Stimulated activated CD4-positive, alpha-beta T cell treated with anti-CD3 and anti-CD28 coated beads, Interleukin-1b, Interleukin-23, amount 100 ng/mL, for 4 hours (primary cell): ENCODE data around the gene ZBTB48.
A peak's percentile ranks its signal among the peaks of the same experiment; 100 is the strongest.
"Not testable (repeated sequence)": the region's sequence is repeated elsewhere in the genome, so short reads cannot be mapped to it uniquely, and the experiment has no call there.

ENCODE experiments used
- DNase-seq, 2 donors: peaks; one replicate each; pipeline ENCODE4 v3.0.0-alpha.2; 2020; ENCODE audit warnings: low read depth in 2 of 2

Gene ZBTB48

GRCh38 chr1:6632588-6633514 lies 53.1 kb downstream of the ZBTB48 start:
- no peak for DNase-seq

- DNase-seq: peak in 1 of 2 donors; percentile 39
Observed at GRCh38 chr1:6634371-6635052, 54.7 kb downstream of the ZBTB48 start.

GRCh38 chr1:6635161-6635909 lies 55.5 kb downstream of the ZBTB48 start:
- no peak for DNase-seq

GRCh38 chr1:6635910-6636760 lies 56.3 kb downstream of the ZBTB48 start:
- DNase-seq: no peak

GRCh38 chr1:6636778-6637177 lies 57.0 kb downstream of the ZBTB48 start:
- not testable (repeated sequence) for DNase-seq

- no peak for DNase-seq
Observed at GRCh38 chr1:6637770-6638169, 58.0 kb downstream of the ZBTB48 start.

GRCh38 chr1:6638226-6638625 lies 58.4 kb downstream of the ZBTB48 start:
- no peak for DNase-seq
